Left lung (tissue), 10 donors: ENCODE results near the gene TMEM170A. TPM values are rescaled to one million over a fixed set of nuclear protein-coding genes. Genes with fewer than 3 reads are reported as not detected.

Experiments
- ATAC-seq: fragments of 200-7000 bp; cut with Tn5 transposase; one replicate; pipeline ENCODE4 v1.9.1; 2020; ENCODE audit warnings: moderate library complexity
- DNase-seq, 4 donors: peaks; one replicate each; pipeline ENCODE4 v3.0.0-alpha.2; 2013 to 2020
- H3K27ac ChIP-seq, 2 donors: fragments of 200-600 bp; sonication (generic) in 1 of 2; one replicate each; pipeline versions ENCODE4 v1.5.0 to v1.8.0; 2020 to 2021
- H3K27me3 ChIP-seq, 2 donors: fragments of 200-600 bp; sonication (generic) in 1 of 2; one replicate each; pipeline versions ENCODE4 v1.5.0 to v1.8.0; 2020 to 2021
- H3K36me3 ChIP-seq, 2 donors: fragments of 200-600 bp; sonication (generic) in 1 of 2; one replicate each; pipeline versions ENCODE4 v1.5.0 to v1.8.0; 2020 to 2021
- H3K4me1 ChIP-seq, 2 donors: fragments of 200-600 bp; one replicate each; pipeline ENCODE4 v1.8.0; 2021
- H3K4me3 ChIP-seq, 2 donors: fragments of 200-600 bp; sonication (generic) in 1 of 2; one replicate each; pipeline versions ENCODE4 v1.5.0 to v1.8.0; 2020 to 2021; ENCODE audit warnings: mild to moderate bottlenecking in 1 of 2
- H3K9me3 ChIP-seq, 2 donors: fragments of 200-600 bp; sonication (generic) in 1 of 2; one replicate each; pipeline versions ENCODE4 v1.5.0 to v1.8.0; 2020 to 2021
- CTCF ChIP-seq, 2 donors: fragments of 200-600 bp; sonication (generic) in 1 of 2; IDR thresholded peaks; one replicate each; pipeline versions ENCODE4 v1.5.0 to v1.8.0; 2021; ENCODE audit warnings: antibody characterized with exemption in 2 of 2
- intact Hi-C, 2 donors: fragments of 100-400 bp; cut with DNase I; formaldehyde crosslinking; loops; one replicate each; pipeline versions ENCODE4 v1.11.2 to v1.14.2; 2022
- polyA plus RNA-seq, 6 donors: library from polyadenylated mRNA; unstranded; fragments of 120-200 nt; gene quantifications; one replicate each; pipeline ENCODE4 v1.2.1, GENCODE V29; 2013; ENCODE audit not compliant: insufficient read length in 6 of 6
- total RNA-seq, 2 donors: library from RNA; stranded (reverse); fragmentation: NEBNext Ultra II Directional; extraction: Animal tissue kit (Norgen Biotek cat#: 25700); gene quantifications; one replicate each; pipeline ENCODE4 v1.2.1, GENCODE V29; 2021
- donor health status: DM: no; HTN: yes; CAD: no.
- donor health status: DM: no; HTN: no; CAD: no.

The TMEM170A gene
- total and polyA plus RNA-seq, 8 donors = 20.2 to 40.1 (median 34.8) TPM

GRCh38 chr16:75423723-75424104 lies 40.8 kb downstream of the TMEM170A start:
- ATAC-seq (no peak), DNase-seq (no peak)
- Histone ChIP-seq H3K4me3 (no peak overlapping the region), H3K27me3 (no peaks in the 10 kb centered on the region), H3K4me1 (peaks cover 4 to 18% of the 10 kb centered on the region in 2 donors), H3K27ac (no peak overlapping the region), H3K9me3 (no peaks in the 10 kb centered on the region), H3K36me3 (no peaks in the 10 kb centered on the region)
- intact Hi-C loops = no loop called here
- TF ChIP-seq CTCF (IDR thresholded peaks at IDR 0.05) = no peak

GRCh38 chr16:75421820-75422126 lies 42.7 kb downstream of the TMEM170A start:
- peaks cover 4 to 15% of the 10 kb centered on the region in 2 donors for H3K4me1 ChIP-seq
- H3K36me3 ChIP-seq = no peaks in the 10 kb centered on the region
- no peak overlapping the region for H3K4me3 ChIP-seq
- no peak overlapping the region for H3K27ac ChIP-seq
- no peaks in the 10 kb centered on the region for H3K9me3 ChIP-seq
- no peaks in the 10 kb centered on the region for H3K27me3 ChIP-seq
- ATAC-seq (no peak), DNase-seq (no peak)
- TF ChIP-seq CTCF (IDR thresholded peaks at IDR 0.05) = no peak
- intact Hi-C loops = no loop called here

GRCh38 chr16:75420987-75421819 lies 43.3 kb downstream of the TMEM170A start:
- Histone ChIP-seq H3K27ac (peak overlapping the region in 1 of 2 donors; percentile 48), H3K27me3 (no peaks in the 10 kb centered on the region), H3K4me3 (no peak overlapping the region), H3K4me1 (peaks cover 4 to 15% of the 10 kb centered on the region in 2 donors), H3K9me3 (no peaks in the 10 kb centered on the region), H3K36me3 (no peaks in the 10 kb centered on the region)
- intact Hi-C loops = no loop called here
- ATAC-seq = peak; percentile 97
- peak in 3 of 4 donors; percentile 39 to 88 (median 77) for DNase-seq
- no peak for TF ChIP-seq CTCF (IDR thresholded peaks at IDR 0.05)

- ATAC-seq = no peak
- intact Hi-C loops = no loop called here
- Histone ChIP-seq H3K27me3 (no peaks in the 10 kb centered on the region), H3K4me1 (peaks cover 4 to 15% of the 10 kb centered on the region in 2 donors), H3K27ac (no peak overlapping the region), H3K9me3 (no peaks in the 10 kb centered on the region), H3K4me3 (no peak overlapping the region), H3K36me3 (peaks cover 0 to 6% of the 10 kb centered on the region in 2 donors)
- no peak for DNase-seq
- no peak for TF ChIP-seq CTCF (IDR thresholded peaks at IDR 0.05)
Observed at GRCh38 chr16:75416904-75417565, 47.5 kb downstream of the TMEM170A start.

GRCh38 chr16:75415169-75415905 lies 49.2 kb downstream of the TMEM170A start:
- TF ChIP-seq CTCF (IDR thresholded peaks at IDR 0.05) = no peak
- DNase-seq = no peak
- H3K27me3 ChIP-seq = no peaks in the 10 kb centered on the region
- H3K4me1 ChIP-seq = peaks cover 0 to under 1% of the 10 kb centered on the region in 2 donors
- H3K27ac ChIP-seq = no peak overlapping the region
- intact Hi-C loops = no loop called here
- ATAC-seq = no peak
- H3K9me3 ChIP-seq = no peaks in the 10 kb centered on the region
- peaks cover 0 to 23% of the 10 kb centered on the region in 2 donors for H3K36me3 ChIP-seq
- no peak overlapping the region for H3K4me3 ChIP-seq
